Stimulated activated naive CD4-positive, alpha-beta T cell (primary cell): ENCODE measurements around the gene IL6R.

Source experiments
- DNase-seq, 6 experiments: peaks; one replicate each; lab custom pipeline; 2025; lab: John Stamatoyannopoulos, UW

The IL6R gene

GRCh38 chr1:154453574-154454352 lies 48.6 kb downstream of the IL6R start:
- DNase-seq = no peak

- DNase-seq = no peak
Measured at GRCh38 chr1:154454386-154455120, 49.4 kb downstream of the IL6R start.

GRCh38 chr1:154456631-154457030 lies 51.5 kb downstream of the IL6R start:
- DNase-seq = no peak

GRCh38 chr1:154459080-154459479 lies 53.9 kb downstream of the IL6R start:
- DNase-seq = no peak

GRCh38 chr1:154460695-154461260 lies 55.6 kb downstream of the IL6R start:
- DNase-seq = peak in 2 of 6 experiments; percentile 28 to 34

GRCh38 chr1:154463512-154463990 lies 58.4 kb downstream of the IL6R start:
- DNase-seq = peak; percentile 40 to 76 (median 65)

- no peak for DNase-seq
Measured at GRCh38 chr1:154465621-154466195, 60.6 kb downstream of the IL6R start.

GRCh38 chr1:154466206-154466605 lies 61.1 kb downstream of the IL6R start:
- no peak for DNase-seq

- no peak for DNase-seq
Measured at GRCh38 chr1:154466921-154467417, 61.8 kb downstream of the IL6R start.

GRCh38 chr1:154467434-154468102 lies 62.4 kb downstream of the IL6R start:
- peak in 1 of 6 experiments; percentile 11 for DNase-seq

- no peak for DNase-seq
Measured at GRCh38 chr1:154468535-154469250, 63.5 kb downstream of the IL6R start.

- DNase-seq = no peak
Measured at GRCh38 chr1:154469844-154470560, 64.9 kb downstream of the IL6R start.

GRCh38 chr1:154471304-154471703 lies 66.2 kb downstream of the IL6R start:
- DNase-seq = no peak

GRCh38 chr1:154474802-154475201 lies 69.7 kb downstream of the IL6R start:
- no peak for DNase-seq

GRCh38 chr1:154476791-154477190 lies 71.6 kb downstream of the IL6R start:
- no peak for DNase-seq

GRCh38 chr1:154478013-154478412 lies 72.9 kb downstream of the IL6R start:
- DNase-seq = no peak

- DNase-seq = peak in 2 of 6 experiments; percentile 50 to 52
Measured at GRCh38 chr1:154478639-154479038, 73.5 kb downstream of the IL6R start.

- DNase-seq = peak; percentile 10 to 81 (median 42)
Measured at GRCh38 chr1:154479764-154480421, 74.8 kb downstream of the IL6R start.

GRCh38 chr1:154481053-154481452 lies 75.9 kb downstream of the IL6R start:
- no peak for DNase-seq
